Keratinocyte (primary cell): ENCODE data around the gene PPP2R5E. TPM values are rescaled to one million over a fixed set of nuclear protein-coding genes. Genes with fewer than 3 reads are reported as not detected.

ENCODE experiments used
- DNase-seq: peaks from one replicate; pipeline ENCODE4 v3.0.0-alpha.2; 2011; ENCODE audit warnings: low read depth, missing footprints, low spot score
- FAIRE-seq: peaks from 2 replicates; lab custom pipeline; 2011; peaks lifted over from hg19 to GRCh38; lab: Jason Lieb, UNC
- H2AFZ ChIP-seq: 2 replicates; pipeline ENCODE4 v1.6.0; 2012; ENCODE audit warnings: low read length, control low read depth, inconsistent platforms; ENCODE audit not compliant: control insufficient read depth
- H3K27ac ChIP-seq: 2 replicates; pipeline ENCODE4 v1.5.1; 2011; ENCODE audit warnings: low read length; ENCODE audit not compliant: control insufficient read depth, insufficient read depth
- H3K27me3 ChIP-seq: 3 replicates; pipeline ENCODE4 v1.6.0; 2011; ENCODE audit warnings: low read length; ENCODE audit not compliant: control insufficient read depth, insufficient read depth; ENCODE audit errors: extremely low read depth
- H3K36me3 ChIP-seq, 2 experiments: 2 replicates in 1 of 2; 3 replicates in 1 of 2; pipeline ENCODE4 v1.5.1; 2011; ENCODE audit warnings: low read length in 2 of 2, mild to moderate bottlenecking in 1 of 2; ENCODE audit not compliant: control insufficient read depth in 2 of 2, insufficient read depth in 2 of 2; ENCODE audit errors: extremely low read depth in 1 of 2
- H3K4me1 ChIP-seq: 3 replicates; pipeline ENCODE4 v1.5.1; 2011; ENCODE audit warnings: low read length; ENCODE audit not compliant: control insufficient read depth, insufficient read depth; ENCODE audit errors: extremely low read depth
- H3K4me2 ChIP-seq: 3 replicates; pipeline ENCODE4 v1.6.0; 2011; ENCODE audit warnings: low read depth, low read length; ENCODE audit not compliant: control insufficient read depth, insufficient read depth; ENCODE audit errors: extremely low read depth
- H3K4me3 ChIP-seq, 3 experiments: fragments of 200-600 bp in 1 of 3; sonication (generic) in 1 of 3; 2 replicates in 2 of 3; 3 replicates in 1 of 3; pipeline ENCODE4 v1.5.1; 2011 to 2016; ENCODE audit warnings: low read length in 3 of 3, mild to moderate bottlenecking in 3 of 3, control low read depth in 2 of 3, inconsistent platforms in 1 of 3, low read depth in 1 of 3, mixed read lengths in 1 of 3, mixed run types in 1 of 3, moderate library complexity in 1 of 3; ENCODE audit not compliant: control insufficient read depth in 2 of 3, insufficient read depth in 2 of 3; ENCODE audit errors: extremely low read depth in 1 of 3
- H3K79me2 ChIP-seq: 2 replicates; pipeline ENCODE4 v1.6.0; 2012; ENCODE audit warnings: low read length; ENCODE audit not compliant: control insufficient read depth, insufficient read depth
- H3K9ac ChIP-seq: 3 replicates; pipeline ENCODE4 v1.6.0; 2011; ENCODE audit warnings: low read length; ENCODE audit not compliant: control insufficient read depth, insufficient read depth; ENCODE audit errors: extremely low read depth
- H3K9me1 ChIP-seq: 3 replicates; pipeline ENCODE4 v1.6.0; 2011; ENCODE audit warnings: low read length; ENCODE audit not compliant: control insufficient read depth, insufficient read depth; ENCODE audit errors: extremely low read depth
- H3K9me3 ChIP-seq: 2 replicates; pipeline ENCODE4 v1.5.1; 2012; ENCODE audit warnings: low read depth, low read length; ENCODE audit not compliant: control insufficient read depth
- H4K20me1 ChIP-seq: 3 replicates; pipeline ENCODE4 v1.6.0; 2011; ENCODE audit warnings: low read length; ENCODE audit not compliant: control insufficient read depth, insufficient read depth; ENCODE audit errors: extremely low read depth
- CTCF ChIP-seq, 3 experiments: IDR thresholded peaks in 1 of 3; conservative IDR thresholded peaks in 1 of 3; optimal IDR thresholded peaks in 1 of 3; 2 replicates in 2 of 3; 3 replicates in 1 of 3; pipeline versions ENCODE3 to v1.5.1; 2011; ENCODE audit warnings: low read length in 3 of 3, mild to moderate bottlenecking in 3 of 3, moderate library complexity in 2 of 3, control low read depth in 1 of 3, inconsistent platforms in 1 of 3; ENCODE audit not compliant: insufficient read depth in 2 of 3; ENCODE audit errors: extremely low read depth in 1 of 3
- EZH2 ChIP-seq: IDR thresholded peaks from one replicate; pipeline ENCODE4 v1.6.1; 2012; ENCODE audit warnings: inconsistent platforms, mild to moderate bottlenecking, low read length, moderate library complexity
- dilution Hi-C: fragments of 300-500 bp; cut with MboI; formaldehyde crosslinking; loops from one replicate; pipeline ENCODE4 v1.7.0; 2020; ENCODE audit warnings: low sequenced_read_pairs; ENCODE audit not compliant: extremely low pct_ligation_motif_present
- polyA plus RNA-seq, 5 experiments: library from polyadenylated mRNA; depleted of rRNA in 3 of 5; stranded (reverse) in 3 of 5; stranded (forward) in 1 of 5; unstranded in 1 of 5; fragments of >200 nt; gene quantifications; 1 replicate in 1 of 5; 2 replicates in 3 of 5; 3 replicates in 1 of 5; pipeline versions ENCODE4 v1.2.1 to v1.2.3, GENCODE V29; 2011 to 2012; ENCODE audit warnings: missing spikeins in 2 of 5, low read depth in 1 of 5, low replicate concordance in 1 of 5

Gene PPP2R5E
- polyA plus RNA-seq, 1 donor (not counting 4 experiments of a cell fraction or from before 2014, with no cell fraction given), result 22.7 TPM

DNA sequence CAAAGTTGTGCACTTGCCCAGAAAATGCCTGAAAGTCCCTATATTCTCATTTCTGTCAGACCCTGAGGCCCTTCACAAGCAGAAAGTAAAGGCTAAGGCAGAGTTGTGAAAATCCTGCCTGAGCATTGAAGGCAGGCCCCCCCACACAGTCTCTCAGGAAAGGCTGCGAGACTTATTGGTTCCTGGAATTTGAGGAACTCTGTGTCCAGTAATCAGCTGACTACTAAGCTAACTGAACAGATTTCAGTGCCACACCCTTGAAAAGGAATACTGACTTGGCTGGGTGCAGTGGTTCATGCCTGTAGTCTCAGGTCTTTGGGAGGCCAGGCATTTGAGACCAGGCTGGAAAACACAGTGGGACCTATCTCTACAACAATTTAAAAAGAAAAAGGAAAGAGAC lies 21.1 kb upstream of the PPP2R5E start:
- TF ChIP-seq CTCF (optimal IDR thresholded peaks at IDR 0.05 in 1 of 3, IDR thresholded peaks at IDR 0.05 in 1 of 3, conservative IDR thresholded peaks at IDR 0.05 in 1 of 3; ENCODE audit: extremely low read depth in 1 of 3, insufficient read depth in 2 of 3, low read length in 3 of 3), result no peak
- TF ChIP-seq EZH2, result no peak
- Histone ChIP-seq H2AFZ (no peak overlapping the region), H3K4me1 (peaks cover 11% of the 10 kb centered on the region), H3K9ac (no peak overlapping the region), H4K20me1 (no peaks in the 10 kb centered on the region), H3K27me3 (no peaks in the 10 kb centered on the region), H3K4me2 (no peak overlapping the region), H3K79me2 (no peaks in the 10 kb centered on the region), H3K4me3 (no peak overlapping the region), H3K9me3 (no peaks in the 10 kb centered on the region), H3K27ac (no peak overlapping the region), H3K36me3 (no peaks in the 10 kb centered on the region), H3K9me1 (no peaks in the 10 kb centered on the region)
- DNase-seq, result no peak
- no peak for FAIRE-seq
- dilution Hi-C loops, result no loop called here

GRCh38 chr14:63563370-63564026 lies 20.3 kb upstream of the PPP2R5E start:
- Histone ChIP-seq H2AFZ (no peak overlapping the region), H3K4me3 (no peak overlapping the region), H4K20me1 (no peaks in the 10 kb centered on the region), H3K27me3 (no peaks in the 10 kb centered on the region), H3K79me2 (no peaks in the 10 kb centered on the region), H3K27ac (no peak overlapping the region), H3K4me2 (no peak overlapping the region), H3K36me3 (no peaks in the 10 kb centered on the region), H3K4me1 (peaks cover 11% of the 10 kb centered on the region), H3K9me3 (no peaks in the 10 kb centered on the region), H3K9me1 (no peaks in the 10 kb centered on the region), H3K9ac (no peak overlapping the region)
- dilution Hi-C loops, result no loop called here
- DNase-seq (no peak), FAIRE-seq (peak; percentile 74)
- TF ChIP-seq CTCF (optimal IDR thresholded peaks at IDR 0.05 in 1 of 3, IDR thresholded peaks at IDR 0.05 in 1 of 3, conservative IDR thresholded peaks at IDR 0.05 in 1 of 3; ENCODE audit: extremely low read depth in 1 of 3, insufficient read depth in 2 of 3, low read length in 3 of 3), result no peak
- no peak for TF ChIP-seq EZH2
